ENCODE data around the gene GPATCH3. TPM values are rescaled to one million over a fixed set of nuclear protein-coding genes. Genes with fewer than 3 reads are reported as not detected.

The GPATCH3 gene
- total RNA-seq, 1 donor from 2014 or later: 20.4 TPM

DNA sequence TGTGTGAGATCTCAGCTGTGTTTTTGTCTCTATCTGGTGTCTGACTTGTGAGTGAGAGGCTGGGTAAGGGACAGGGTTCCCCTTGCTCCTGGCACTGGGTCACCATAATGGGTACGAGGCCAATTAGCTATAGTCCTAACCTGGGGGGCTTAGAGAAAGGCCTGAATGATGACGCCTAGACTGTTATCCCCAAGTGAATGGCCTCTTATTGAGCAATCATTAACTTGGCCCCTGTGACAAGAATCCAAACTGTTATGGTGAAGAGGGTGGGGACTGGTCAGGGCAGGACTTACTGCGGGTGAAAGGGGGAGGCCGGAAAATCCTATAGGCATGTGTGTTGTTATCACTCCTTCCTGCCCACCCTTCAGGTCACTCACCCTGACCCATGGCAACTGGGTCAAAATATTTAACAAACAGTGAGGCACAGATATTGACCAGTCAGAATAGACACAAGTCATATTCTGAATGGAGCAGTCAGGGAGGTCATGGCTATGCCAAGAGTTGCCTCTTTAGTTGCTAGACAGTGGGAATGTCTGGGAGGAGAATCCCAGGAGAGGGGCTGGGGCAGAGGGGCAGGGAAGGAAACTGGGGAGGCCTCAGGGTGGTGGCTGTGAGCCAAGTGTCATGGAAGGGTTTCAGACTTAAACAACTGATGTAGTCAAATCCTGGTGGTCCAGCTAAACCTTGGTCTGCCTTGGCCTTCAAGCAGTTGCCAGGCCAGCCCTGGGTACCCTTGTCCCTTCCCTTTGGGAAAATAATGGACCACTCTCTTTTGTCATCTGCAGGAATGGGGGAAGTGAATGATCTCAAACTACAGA, 10.3 kb upstream of the GPATCH3 start:
- H3K4me1 Mint-ChIP-seq (ENCODE audit: unreplicated experiment): no peaks in the 10 kb centered on the region
- no peak overlapping the region for H3K27ac Mint-ChIP-seq (ENCODE audit: unreplicated experiment)
- DNase-seq (ENCODE audit: extremely low spot score, unreplicated experiment): no peak
- no peak overlapping the region for H3K4me3 Mint-ChIP-seq (ENCODE audit: unreplicated experiment)
- H3K36me3 Mint-ChIP-seq (ENCODE audit: unreplicated experiment): no peaks in the 10 kb centered on the region
- TF ChIP-seq, protein P1, sequence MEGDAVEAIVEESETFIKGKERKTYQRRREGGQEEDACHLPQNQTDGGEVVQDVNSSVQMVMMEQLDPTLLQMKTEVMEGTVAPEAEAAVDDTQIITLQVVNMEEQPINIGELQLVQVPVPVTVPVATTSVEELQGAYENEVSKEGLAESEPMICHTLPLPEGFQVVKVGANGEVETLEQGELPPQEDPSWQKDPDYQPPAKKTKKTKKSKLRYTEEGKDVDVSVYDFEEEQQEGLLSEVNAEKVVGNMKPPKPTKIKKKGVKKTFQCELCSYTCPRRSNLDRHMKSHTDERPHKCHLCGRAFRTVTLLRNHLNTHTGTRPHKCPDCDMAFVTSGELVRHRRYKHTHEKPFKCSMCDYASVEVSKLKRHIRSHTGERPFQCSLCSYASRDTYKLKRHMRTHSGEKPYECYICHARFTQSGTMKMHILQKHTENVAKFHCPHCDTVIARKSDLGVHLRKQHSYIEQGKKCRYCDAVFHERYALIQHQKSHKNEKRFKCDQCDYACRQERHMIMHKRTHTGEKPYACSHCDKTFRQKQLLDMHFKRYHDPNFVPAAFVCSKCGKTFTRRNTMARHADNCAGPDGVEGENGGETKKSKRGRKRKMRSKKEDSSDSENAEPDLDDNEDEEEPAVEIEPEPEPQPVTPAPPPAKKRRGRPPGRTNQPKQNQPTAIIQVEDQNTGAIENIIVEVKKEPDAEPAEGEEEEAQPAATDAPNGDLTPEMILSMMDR (IDR thresholded peaks at IDR 0.05): no peak
- H3K27me3 Mint-ChIP-seq (ENCODE audit: unreplicated experiment): no peaks in the 10 kb centered on the region
- H3K9me3 Mint-ChIP-seq (ENCODE audit: unreplicated experiment): no peaks in the 10 kb centered on the region

DNA sequence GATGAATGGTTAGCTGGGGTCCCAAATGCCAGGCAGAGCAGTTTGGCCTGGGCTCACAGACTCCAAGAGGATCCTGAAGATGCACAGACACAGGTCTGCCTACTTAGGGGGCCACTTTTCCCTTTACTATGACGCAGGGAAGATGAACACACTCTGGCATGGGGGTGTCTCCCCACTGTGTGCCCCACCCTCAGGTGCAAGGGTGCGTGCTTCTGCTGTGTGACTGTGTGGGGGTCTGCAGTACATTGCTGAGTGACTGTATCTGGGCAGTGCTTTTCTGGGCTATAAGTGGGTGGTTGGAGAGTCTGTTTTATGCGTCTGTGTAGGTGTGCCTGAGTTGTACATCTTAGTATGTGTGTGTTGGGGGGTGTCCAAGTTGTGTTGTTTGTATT, 9.7 kb upstream of the GPATCH3 start:
- H3K36me3 Mint-ChIP-seq (ENCODE audit: unreplicated experiment): no peaks in the 10 kb centered on the region
- H3K9me3 Mint-ChIP-seq (ENCODE audit: unreplicated experiment): no peaks in the 10 kb centered on the region
- no peak overlapping the region for H3K4me3 Mint-ChIP-seq (ENCODE audit: unreplicated experiment)
- no peak overlapping the region for H3K27ac Mint-ChIP-seq (ENCODE audit: unreplicated experiment)
- no peaks in the 10 kb centered on the region for H3K27me3 Mint-ChIP-seq (ENCODE audit: unreplicated experiment)
- DNase-seq (ENCODE audit: extremely low spot score, unreplicated experiment): no peak
- TF ChIP-seq, protein P1 (IDR thresholded peaks at IDR 0.05): no peak
- H3K4me1 Mint-ChIP-seq (ENCODE audit: unreplicated experiment): no peaks in the 10 kb centered on the region

GRCh38 chr1:26907071-26907917, 7.0 kb upstream of the GPATCH3 start:
- Mint-ChIP-seq H3K36me3 (ENCODE audit: unreplicated experiment) (no peaks in the 10 kb centered on the region), H3K4me1 (ENCODE audit: unreplicated experiment) (no peaks in the 10 kb centered on the region), H3K9me3 (ENCODE audit: unreplicated experiment) (no peaks in the 10 kb centered on the region), H3K4me3 (ENCODE audit: unreplicated experiment) (no peak overlapping the region), H3K27ac (ENCODE audit: unreplicated experiment) (no peak overlapping the region), H3K27me3 (ENCODE audit: unreplicated experiment) (no peaks in the 10 kb centered on the region)
- TF ChIP-seq, protein P1 (IDR thresholded peaks at IDR 0.05): no peak
- no peak for DNase-seq (ENCODE audit: extremely low spot score, unreplicated experiment)

- peak overlapping the region; percentile 97 for H3K4me3 Mint-ChIP-seq (ENCODE audit: unreplicated experiment)
- peaks cover 24% of the 10 kb centered on the region for H3K4me1 Mint-ChIP-seq (ENCODE audit: unreplicated experiment)
- DNase-seq (ENCODE audit: extremely low spot score, unreplicated experiment): no peak
- peak overlapping the region; percentile 95 for H3K27ac Mint-ChIP-seq (ENCODE audit: unreplicated experiment)
- H3K9me3 Mint-ChIP-seq (ENCODE audit: unreplicated experiment): no peaks in the 10 kb centered on the region
- TF ChIP-seq, protein P1 (IDR thresholded peaks at IDR 0.05): no peak
- peaks cover 7% of the 10 kb centered on the region for H3K36me3 Mint-ChIP-seq (ENCODE audit: unreplicated experiment)
- no peaks in the 10 kb centered on the region for H3K27me3 Mint-ChIP-seq (ENCODE audit: unreplicated experiment)
These were observed 696 bp upstream of the GPATCH3 start for GRCh38 chr1:26900815-26901511.

Measured in osteocyte (in vitro differentiated cells).